Measurements from ENCODE around the gene PSTPIP1. TPM values are rescaled to one million over a fixed set of nuclear protein-coding genes. Genes with fewer than 3 reads are reported as not detected.

The PSTPIP1 gene
- total and polyA plus RNA-seq, 10 of the 15 experiments (the other 5 are each of a cell fraction or from before 2014, with no cell fraction given), result 0.50 to 29.3 (median 14.5) TPM

GRCh38 chr15:77002954-77003912 is 8.3 kb downstream of the PSTPIP1 start:
- POLR2A ChIA-PET, result interaction anchor here (0.6 to 1.4 kb wide), 6 partner anchors 9 to 16 kb away, joined by 3 to 6 read pairs (median 4); no protein-coding TSS in a partner anchor
- peak; percentile 77 for DNase-seq (ENCODE audit: low read depth, low spot score)
- H3K36me3 ChIP-seq (ENCODE audit: control insufficient read depth in 2 of 2, insufficient read depth in 2 of 2, low read length in 1 of 2), result no peaks in the 10 kb centered on the region
- CTCF ChIA-PET, result interaction anchor here (0.8 to 1.6 kb wide), 5 partner anchors 10 to 27 kb away, joined by 3 to 5 read pairs (median 4); no protein-coding TSS in a partner anchor
- ATAC-seq, result peak; percentile 90
- in situ Hi-C loops (cut with MboI), result no loop called here
- no peak for FAIRE-seq
- H3K4me2 ChIP-seq (ENCODE audit: control insufficient read depth, insufficient read depth), result peak overlapping the region; percentile 73
- no peaks in the 10 kb centered on the region for H3K27me3 ChIP-seq (replicated peaks in 1 of 2; ENCODE audit: control insufficient read depth in 2 of 2, insufficient read depth in 2 of 2, low read length in 1 of 2)
- SMC1A ChIA-PET (ENCODE audit: uncharacterized antibody, unreplicated experiment), result interaction anchor here (0.6 to 2.4 kb wide), 8 partner anchors 10 to 62 kb away, joined by 3 to 11 read pairs (median 4); no protein-coding TSS in a partner anchor
- H3K4me3 ChIP-seq, result peak overlapping the region; percentile 26; the same call in 1 of the 2 replicates
- H3K27ac ChIP-seq (ENCODE audit: control insufficient read depth, insufficient read depth), result peak overlapping the region; percentile 16
- no peaks in the 10 kb centered on the region for H4K20me1 ChIP-seq (ENCODE audit: control insufficient read depth, insufficient read depth)
- no peak overlapping the region for H2AFZ ChIP-seq (ENCODE audit: control insufficient read depth, low read depth, low read length)
- H3K79me2 ChIP-seq (ENCODE audit: control insufficient read depth, insufficient read depth, low read length), result 0 out of 2 replicates have a peak, but pooled peaks cover 1% of the 10 kb centered on the region
- RAD21 ChIA-PET (ENCODE audit: unreplicated experiment), result interaction anchor here (0.6 to 2.6 kb wide), 9 partner anchors 9 to 540 kb away, joined by 3 to 21 read pairs (median 4); no protein-coding TSS in a partner anchor
- intact Hi-C loops (cut with micrococcal nuclease; ENCODE audit: unreplicated experiment), result no loop called here
- H3K9ac ChIP-seq (ENCODE audit: control insufficient read depth, insufficient read depth, low read length), result no peak overlapping the region
- no TSS peak for BruUV-seq (replicated peaks)
- 6% methylated on average over 16 of the region's 16 CpGs for WGBS (ENCODE audit: insufficient coverage, insufficient replicate concordance, low lambda C conversion rate, missing lambda C conversion rate)
- H3K4me1 ChIP-seq (ENCODE audit: control insufficient read depth, insufficient read depth, low read length), result peaks cover 27% of the 10 kb centered on the region
- no peaks in the 10 kb centered on the region for H3K9me3 ChIP-seq (replicated peaks; ENCODE audit: control insufficient read depth, insufficient read depth, low read length)
- TF ChIP-seq BMI1 (IDR thresholded peaks at IDR 0.05; ENCODE audit: borderline replicate concordance) (no peak), TARDBP (IDR thresholded peaks at IDR 0.05; ENCODE audit: borderline replicate concordance) (no peak), IKZF2 (IDR thresholded peaks at IDR 0.05) (peak in 1 of 2 experiments; percentile 60; a peak in 2 of 4 replicates), PRDM15 (CRISPR knock-in tag; IDR thresholded peaks at IDR 0.05) (no peak), CEBPB (IDR thresholded peaks at IDR 0.05; ENCODE audit: borderline replicate concordance in 1 of 2, low read depth in 2 of 2, low read length in 2 of 2) (no peak), EGR1 (IDR thresholded peaks at IDR 0.05; ENCODE audit: borderline replicate concordance in 1 of 2, low read depth in 2 of 2, low read length in 2 of 2) (no peak), TAF1 (IDR thresholded peaks at IDR 0.05; ENCODE audit: borderline replicate concordance, low read depth, low read length) (no peak), KLF5 (IDR thresholded peaks at IDR 0.05; ENCODE audit: partially characterized antibody) (no peak), YBX1 (IDR thresholded peaks at IDR 0.05) (no peak), CBX5 (IDR thresholded peaks at IDR 0.05; ENCODE audit: low read depth) (no peak), CHD4 (IDR thresholded peaks at IDR 0.05) (no peak), FOXM1 (IDR thresholded peaks at IDR 0.05; ENCODE audit: low read depth, low read length) (no peak), HDAC6 (IDR thresholded peaks at IDR 0.05; ENCODE audit: unreplicated experiment) (no peak), PAX8 (IDR thresholded peaks at IDR 0.05) (no peak)
- TF ChIP-seq, protein P1, sequence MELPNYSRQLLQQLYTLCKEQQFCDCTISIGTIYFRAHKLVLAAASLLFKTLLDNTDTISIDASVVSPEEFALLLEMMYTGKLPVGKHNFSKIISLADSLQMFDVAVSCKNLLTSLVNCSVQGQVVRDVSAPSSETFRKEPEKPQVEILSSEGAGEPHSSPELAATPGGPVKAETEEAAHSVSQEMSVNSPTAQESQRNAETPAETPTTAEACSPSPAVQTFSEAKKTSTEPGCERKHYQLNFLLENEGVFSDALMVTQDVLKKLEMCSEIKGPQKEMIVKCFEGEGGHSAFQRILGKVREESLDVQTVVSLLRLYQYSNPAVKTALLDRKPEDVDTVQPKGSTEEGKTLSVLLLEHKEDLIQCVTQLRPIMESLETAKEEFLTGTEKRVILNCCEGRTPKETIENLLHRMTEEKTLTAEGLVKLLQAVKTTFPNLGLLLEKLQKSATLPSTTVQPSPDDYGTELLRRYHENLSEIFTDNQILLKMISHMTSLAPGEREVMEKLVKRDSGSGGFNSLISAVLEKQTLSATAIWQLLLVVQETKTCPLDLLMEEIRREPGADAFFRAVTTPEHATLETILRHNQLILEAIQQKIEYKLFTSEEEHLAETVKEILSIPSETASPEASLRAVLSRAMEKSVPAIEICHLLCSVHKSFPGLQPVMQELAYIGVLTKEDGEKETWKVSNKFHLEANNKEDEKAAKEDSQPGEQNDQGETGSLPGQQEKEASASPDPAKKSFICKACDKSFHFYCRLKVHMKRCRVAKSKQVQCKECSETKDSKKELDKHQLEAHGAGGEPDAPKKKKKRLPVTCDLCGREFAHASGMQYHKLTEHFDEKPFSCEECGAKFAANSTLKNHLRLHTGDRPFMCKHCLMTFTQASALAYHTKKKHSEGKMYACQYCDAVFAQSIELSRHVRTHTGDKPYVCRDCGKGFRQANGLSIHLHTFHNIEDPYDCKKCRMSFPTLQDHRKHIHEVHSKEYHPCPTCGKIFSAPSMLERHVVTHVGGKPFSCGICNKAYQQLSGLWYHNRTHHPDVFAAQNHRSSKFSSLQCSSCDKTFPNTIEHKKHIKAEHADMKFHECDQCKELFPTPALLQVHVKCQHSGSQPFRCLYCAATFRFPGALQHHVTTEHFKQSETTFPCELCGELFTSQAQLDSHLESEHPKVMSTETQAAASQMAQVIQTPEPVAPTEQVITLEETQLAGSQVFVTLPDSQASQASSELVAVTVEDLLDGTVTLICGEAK (IDR thresholded peaks at IDR 0.05; ENCODE audit: borderline replicate concordance), result no peak
